ENCODE measurements around the gene AKT1. TPM values are rescaled to one million over a fixed set of nuclear protein-coding genes. Genes with fewer than 3 reads are reported as not detected.

AKT1 gene
- total RNA-seq, 1 experiment from 2014 or later, result 118 TPM

Other genes with a start within 250 kb of the AKT1 start
- not detected in 2 replicates for gene C14orf180, start 216.0 kb downstream of the AKT1 start, total RNA-seq (2022)
- gene TMEM179, start 191.0 kb downstream of the AKT1 start, total RNA-seq (2022), result not detected in 2 replicates
- 208 and 220 TPM in 2 replicates for gene INF2, start 106.1 kb downstream of the AKT1 start, total RNA-seq (2022)
- gene ADSS1, start 71.5 kb downstream of the AKT1 start, total RNA-seq (2022), result 8.6 and 10.0 TPM in 2 replicates
- 72.3 and 73.3 TPM in 2 replicates for gene SIVA1, start 42.6 kb downstream of the AKT1 start, total RNA-seq (2022)
- 11.8 and 13.9 TPM in 2 replicates for gene ZBTB42, start 5.4 kb upstream of the AKT1 start, total RNA-seq (2022)
- gene CEP170B, start 69.5 kb upstream of the AKT1 start, total RNA-seq (2022), result 60.2 and 67.6 TPM in 2 replicates
- gene PLD4, start 129.1 kb upstream of the AKT1 start, total RNA-seq (2022), result 0.09 and 0.12 TPM in 2 replicates
- 42.0 and 56.5 TPM in 2 replicates for gene AHNAK2, start 182.6 kb upstream of the AKT1 start, total RNA-seq (2022)
- 12.8 and 13.8 TPM in 2 replicates for gene CLBA1, start 190.0 kb upstream of the AKT1 start, total RNA-seq (2022)
- gene CDCA4, start 225.3 kb upstream of the AKT1 start, total RNA-seq (2022), result 28.9 and 32.4 TPM in 2 replicates